Activated CD8-positive, alpha-beta memory T cell treated with anti-CD3 and anti-CD28 coated beads, Interleukin-2, amount 50 U/mL, for 4 hours (primary cell): ENCODE data around the gene NR1H3.
A peak's percentile ranks its signal among the peaks of the same experiment; 100 is the strongest.

Experiments used
- DNase-seq: peaks from one replicate; pipeline ENCODE4 v3.0.0-alpha.2; 2020

The NR1H3 gene

DNA sequence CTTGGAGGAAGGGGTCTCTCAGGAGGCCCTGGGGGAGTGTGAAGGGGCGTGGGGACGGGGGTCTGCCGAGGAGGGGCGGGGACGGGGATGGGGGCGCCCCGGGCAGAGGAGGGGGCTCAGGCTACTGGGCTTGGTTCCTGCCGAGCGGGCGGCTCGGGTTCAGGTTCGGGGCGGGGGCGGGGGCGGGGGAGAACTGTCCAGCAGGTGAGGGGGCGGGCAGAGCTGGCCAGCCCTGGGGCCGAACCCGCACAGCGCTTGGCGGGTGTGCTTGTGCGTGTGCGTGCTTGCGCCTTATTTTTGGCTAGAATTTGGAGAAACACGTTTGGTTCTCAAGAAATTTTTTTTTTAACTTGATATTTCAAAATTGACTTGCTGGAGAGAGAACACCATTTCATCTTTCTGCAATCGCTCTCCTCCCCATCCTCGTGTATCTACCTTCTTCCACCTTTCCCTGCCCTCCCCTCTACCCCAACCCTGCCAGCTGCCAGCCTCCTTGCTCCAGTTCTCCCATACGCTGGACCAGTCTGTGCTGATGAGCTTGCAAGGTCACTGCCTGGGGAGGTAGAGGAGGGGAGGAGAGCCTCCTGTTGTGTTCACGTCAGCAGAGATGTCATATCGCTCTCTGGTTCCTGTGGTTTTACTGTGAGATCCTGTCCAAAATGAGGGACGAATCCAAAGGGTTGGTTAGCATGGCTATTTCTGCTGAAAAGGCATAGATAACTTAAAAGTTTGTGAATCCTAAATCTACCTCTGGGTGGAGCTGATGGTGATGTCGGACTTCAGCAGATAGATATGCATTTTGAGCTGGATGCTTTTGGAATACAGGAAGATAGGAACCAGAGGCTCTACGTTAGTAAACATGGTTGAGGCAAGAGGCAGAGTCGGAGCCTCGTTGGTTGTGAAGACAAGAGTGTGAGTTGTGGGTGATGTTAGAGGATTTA, 12.8 kb downstream of the NR1H3 start:
- peak; percentile 20 for DNase-seq

DNA sequence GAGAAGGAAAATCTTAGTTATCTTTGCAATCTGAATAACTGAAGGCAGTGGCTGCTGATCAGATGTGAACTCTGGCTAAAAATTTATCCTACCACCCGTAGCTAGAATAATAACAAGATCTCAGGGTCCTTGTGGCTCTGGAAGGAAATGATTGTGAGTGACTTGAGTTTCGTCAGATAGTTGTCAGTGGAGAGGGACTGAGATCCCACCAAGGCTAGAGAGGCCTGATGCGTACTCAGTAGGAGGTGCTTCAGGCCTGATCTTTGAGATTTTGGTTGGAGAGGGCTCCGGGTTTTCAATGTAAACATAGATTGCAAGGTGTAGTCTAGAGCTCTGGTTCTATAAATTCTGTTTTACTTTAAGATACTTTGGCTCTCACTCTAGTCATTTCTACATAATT, 13.5 kb downstream of the NR1H3 start:
- no peak for DNase-seq

DNA sequence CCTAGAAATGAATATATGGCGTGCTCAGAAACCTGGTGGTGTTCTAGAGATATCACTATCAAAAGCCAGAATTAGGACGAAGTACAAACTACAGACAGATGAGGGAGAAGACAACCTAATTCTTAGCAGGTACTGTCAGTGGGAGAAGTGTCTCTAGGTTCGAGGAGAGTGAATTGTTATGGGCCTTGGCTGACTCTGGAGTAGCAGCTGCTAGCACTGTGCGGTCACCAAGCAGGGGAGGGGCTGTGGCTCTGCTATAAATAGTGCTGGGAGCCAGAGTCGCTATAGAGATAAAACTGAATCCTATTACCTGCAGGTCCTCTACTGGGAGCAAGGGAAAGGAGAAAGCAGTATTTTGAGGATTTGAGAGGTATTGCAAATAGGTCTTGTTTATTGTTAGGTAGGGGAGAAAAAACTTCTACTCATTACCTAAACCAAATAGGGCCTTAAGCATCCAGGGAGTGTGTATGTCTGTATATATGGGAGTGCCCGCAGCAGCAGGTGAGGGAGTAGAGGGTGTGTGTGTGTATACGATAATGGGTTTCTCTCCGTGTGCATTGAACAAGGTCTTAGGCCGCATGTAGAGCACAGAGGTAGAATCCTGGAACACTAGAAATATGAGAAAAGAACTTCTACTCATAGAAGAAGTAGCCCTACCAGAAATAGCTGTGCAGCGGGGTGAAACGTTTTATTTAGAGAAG, 14.3 kb downstream of the NR1H3 start:
- no peak for DNase-seq

DNA sequence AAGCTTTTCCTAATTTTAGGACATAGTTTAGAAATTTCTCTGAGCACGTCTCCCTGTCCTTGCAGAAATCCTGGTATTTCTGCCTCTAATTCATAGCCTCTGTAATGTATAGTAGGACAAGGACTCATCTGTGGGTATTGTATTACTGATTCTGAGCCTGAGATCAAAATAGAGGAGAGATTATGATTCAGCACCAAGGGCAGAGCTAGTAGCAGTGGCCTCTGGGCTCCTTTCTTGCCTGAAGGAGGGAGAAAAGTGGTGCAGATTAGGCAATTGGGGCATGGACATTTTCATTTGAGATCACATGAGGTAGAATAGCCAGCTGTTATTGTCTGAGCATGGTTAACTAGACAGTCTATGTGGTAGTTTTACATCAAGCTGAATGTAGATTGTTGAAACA, 14.9 kb downstream of the NR1H3 start:
- no peak for DNase-seq

DNA sequence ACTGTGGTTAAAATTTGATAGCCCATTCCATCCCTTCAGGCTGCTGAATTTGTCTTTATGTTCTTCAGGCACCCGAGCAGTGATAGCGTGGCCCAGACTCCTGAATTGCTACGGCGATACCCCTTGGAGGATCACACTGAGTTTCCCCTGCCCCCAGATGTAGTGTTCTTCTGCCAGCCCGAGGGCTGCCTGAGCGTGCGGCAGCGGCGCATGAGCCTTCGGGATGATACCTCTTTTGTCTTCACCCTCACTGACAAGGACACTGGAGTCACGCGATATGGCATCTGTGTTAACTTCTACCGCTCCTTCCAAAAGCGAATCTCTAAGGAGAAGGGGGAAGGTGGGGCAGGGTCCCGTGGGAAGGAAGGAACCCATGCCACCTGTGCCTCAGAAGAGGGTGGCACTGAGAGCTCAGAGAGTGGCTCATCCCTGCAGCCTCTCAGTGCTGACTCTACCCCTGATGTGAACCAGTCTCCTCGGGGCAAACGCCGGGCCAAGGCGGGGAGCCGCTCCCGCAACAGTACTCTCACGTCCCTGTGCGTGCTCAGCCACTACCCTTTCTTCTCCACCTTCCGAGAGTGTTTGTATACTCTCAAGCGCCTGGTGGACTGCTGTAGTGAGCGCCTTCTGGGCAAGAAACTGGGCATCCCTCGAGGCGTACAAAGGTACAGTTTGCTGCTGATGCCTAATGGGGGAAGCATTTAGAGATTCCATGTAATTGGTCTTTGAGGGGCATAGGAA, 16.9 kb downstream of the NR1H3 start:
- no peak for DNase-seq

DNA sequence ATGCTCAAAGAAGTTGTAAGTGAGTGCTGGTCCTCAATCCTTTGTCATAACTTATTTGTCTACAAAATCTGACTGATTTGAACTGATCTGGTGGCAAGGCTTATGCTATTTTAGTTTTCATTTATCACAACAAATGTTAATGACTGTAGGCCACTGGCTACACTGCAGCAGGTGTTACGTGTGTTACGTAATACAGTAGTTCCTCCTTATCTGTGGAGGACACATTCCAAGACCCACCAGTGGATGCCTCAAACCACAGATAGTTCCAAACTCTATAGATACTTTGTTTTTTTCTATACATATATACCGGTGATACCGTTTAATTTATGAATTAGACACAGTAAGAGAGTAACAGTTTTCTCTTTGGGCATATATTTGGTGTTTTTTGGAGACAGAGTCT, 19.1 kb downstream of the NR1H3 start:
- no peak for DNase-seq

DNA sequence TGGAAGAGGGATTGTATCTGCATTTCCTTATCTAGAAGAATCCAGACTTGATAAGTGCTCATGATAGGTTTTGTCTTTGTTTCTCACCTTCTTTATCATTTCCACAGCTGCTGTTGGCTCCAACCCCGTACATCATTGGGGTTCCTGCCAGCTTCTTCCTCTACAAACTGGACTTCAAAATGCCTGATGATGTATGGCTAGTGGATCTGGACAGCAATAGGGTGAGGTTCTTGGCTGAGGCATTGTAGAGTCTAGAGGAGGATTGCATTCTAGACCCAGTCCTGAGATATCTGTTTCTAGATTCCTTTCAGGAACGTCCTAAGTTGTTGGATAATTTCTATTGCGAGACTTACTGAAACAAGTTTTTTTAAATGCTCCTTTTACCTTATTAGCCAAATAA, 20.3 kb downstream of the NR1H3 start:
- no peak for DNase-seq

DNA sequence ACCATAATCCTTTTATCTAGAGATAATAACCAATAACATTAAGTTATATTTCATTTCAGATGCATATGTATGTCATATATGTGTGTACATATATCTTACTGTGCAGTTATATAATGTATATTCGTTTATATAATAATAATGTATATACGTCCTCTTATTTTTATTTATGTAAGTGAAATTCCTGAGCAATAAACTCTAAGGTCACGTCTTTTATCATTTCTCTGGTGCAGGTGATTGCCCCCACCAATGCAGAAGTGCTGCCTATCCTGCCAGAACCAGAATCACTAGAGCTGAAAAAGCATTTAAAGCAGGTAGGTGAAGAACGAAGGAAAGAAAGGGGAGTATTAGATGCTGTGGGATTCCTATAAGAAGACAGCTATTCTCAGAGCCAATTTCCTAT, 21.0 kb downstream of the NR1H3 start:
- DNase-seq, result no peak

DNA sequence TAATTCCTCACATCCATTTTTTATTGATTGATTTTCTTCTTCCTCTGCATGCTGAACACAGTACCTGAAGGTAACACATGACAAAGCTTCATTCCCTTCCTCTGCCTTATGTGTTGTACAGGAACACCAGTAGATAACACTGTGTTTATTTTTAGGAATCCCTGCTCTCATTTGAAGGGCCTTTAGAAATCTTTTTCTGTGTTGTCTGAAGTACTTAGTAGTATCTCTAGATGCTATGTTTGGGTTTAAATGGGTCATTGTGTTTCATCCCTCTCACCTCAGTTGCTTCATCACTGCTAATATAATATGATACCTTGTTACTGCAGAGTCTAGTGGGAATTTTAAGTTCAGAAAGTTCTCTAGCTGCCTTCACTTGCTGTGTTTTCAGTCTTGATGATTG, 22.3 kb downstream of the NR1H3 start:
- DNase-seq, result no peak

DNA sequence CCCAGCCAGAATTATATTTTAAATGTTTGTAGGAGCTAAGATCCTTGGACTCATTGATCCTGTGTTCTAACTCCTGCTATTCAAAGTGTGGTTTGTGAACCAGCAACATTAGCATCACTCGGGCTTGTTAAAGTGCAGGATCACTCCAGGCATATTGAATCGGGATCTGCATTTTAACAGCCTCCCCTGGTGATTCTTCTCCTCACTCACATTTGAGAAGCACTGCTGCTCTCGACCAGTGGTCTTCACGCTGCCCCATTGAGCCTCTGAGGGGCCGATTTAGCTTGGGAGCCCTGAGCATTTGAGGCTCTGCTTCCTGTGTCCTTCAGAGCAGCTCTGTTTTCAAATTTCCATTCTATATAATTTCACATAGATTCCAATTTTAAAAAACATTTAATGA, 23.1 kb downstream of the NR1H3 start:
- no peak for DNase-seq

DNA sequence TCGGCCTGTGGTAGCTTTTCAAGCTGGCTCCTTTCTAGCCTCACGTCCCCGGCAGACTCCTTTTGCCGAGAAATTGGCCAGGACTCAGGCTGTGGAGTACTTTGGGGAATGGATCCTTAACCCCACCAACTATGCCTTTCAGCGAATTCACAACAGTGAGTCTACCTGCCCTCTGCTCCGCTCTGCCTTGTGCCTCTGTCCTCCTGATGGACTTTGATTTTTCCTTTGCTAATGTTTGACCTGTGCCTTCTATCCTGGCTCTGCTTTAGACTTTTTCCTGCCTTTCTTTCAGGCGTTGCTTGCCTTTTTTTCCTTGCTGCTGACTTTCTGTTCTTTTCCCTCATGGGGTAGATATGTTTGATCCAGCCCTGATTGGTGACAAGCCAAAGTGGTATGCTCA, 24.7 kb downstream of the NR1H3 start:
- DNase-seq, result no peak

DNA sequence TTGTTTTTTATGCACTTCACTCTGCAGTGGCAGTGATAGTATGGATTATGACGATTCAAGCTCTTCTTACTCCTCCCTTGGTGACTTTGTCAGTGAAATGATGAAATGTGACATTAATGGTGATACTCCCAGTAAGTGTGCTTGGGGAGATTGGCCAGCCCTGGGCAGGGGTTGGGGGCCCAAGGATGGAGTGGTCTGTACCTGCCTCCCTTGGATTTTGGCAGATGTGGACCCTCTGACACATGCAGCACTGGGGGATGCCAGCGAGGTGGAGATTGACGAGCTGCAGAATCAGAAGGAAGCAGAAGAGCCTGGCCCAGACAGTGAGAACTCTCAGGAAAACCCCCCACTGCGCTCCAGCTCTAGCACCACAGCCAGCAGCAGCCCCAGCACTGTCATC, 26.4 kb downstream of the NR1H3 start:
- no peak for DNase-seq

DNA sequence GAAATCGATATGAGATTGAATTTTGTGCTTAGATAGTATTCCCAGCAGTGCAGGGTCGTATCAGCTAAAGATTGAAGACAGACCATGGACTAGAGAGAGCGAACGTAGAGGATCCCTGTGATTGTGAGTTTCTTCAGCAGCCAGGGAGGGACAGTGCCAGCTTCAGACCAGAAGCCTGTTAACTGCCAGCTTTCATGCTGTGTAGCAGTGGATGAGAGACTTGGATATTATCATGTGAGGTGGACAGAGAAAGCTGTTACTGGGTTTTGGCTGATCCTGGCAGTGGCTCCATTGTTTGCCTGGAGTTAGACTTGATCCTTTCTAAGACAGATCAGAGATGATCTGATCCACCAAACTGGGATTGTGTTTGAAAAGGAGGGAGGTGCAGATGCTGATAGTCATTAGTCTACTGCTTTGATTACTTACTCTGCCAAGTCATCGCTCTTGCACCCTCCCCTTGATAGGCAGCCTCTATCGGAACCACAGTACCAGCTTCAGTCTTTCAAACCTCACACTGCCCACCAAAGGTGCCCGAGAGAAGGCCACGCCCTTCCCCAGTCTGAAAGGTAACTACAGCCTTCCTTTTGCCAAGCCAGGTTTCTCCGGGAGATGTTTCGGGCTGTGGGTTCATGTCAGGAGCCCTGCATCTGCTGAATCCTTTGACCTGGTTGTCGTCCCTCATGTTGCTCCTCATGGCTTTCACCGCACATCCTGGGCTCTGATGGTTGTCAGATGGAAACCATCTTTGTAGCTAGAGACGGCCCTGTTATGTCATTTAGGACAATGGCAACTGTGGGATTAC, 28.4 kb downstream of the NR1H3 start:
- DNase-seq, result no peak

DNA sequence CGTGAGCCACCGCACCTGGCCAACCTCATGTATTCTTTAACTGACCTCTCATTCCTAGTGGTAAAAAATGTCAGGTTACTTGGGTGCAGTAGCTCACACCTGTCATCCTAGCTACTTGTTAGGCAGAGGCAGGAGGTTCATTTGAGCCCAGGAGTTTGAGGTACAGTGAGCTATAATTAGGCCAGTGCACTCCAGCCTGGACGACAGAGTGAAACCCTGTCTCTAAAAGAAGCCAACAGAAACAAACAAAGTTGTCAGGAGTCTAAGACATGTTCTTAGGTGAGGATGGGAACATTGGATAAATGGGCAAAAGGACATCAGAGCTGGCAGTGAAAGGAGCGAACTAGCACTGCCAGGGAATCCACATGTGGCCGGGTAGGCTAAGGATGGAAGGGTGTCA, 30.3 kb downstream of the NR1H3 start:
- no peak for DNase-seq

DNA sequence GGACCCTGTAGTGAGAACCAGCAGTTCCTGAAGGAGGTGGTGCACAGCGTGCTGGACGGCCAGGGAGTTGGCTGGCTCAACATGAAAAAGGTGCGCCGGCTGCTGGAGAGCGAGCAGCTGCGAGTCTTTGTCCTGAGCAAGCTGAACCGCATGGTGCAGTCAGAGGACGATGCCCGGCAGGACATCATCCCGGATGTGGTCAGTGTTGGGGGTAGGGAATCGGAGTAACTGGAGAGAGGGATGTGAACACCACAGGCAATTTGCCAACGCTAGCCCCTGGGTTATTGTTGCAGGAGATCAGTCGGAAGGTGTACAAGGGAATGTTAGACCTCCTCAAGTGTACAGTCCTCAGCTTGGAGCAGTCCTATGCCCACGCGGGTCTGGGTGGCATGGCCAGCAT, 32.1 kb downstream of the NR1H3 start:
- DNase-seq, result no peak

DNA sequence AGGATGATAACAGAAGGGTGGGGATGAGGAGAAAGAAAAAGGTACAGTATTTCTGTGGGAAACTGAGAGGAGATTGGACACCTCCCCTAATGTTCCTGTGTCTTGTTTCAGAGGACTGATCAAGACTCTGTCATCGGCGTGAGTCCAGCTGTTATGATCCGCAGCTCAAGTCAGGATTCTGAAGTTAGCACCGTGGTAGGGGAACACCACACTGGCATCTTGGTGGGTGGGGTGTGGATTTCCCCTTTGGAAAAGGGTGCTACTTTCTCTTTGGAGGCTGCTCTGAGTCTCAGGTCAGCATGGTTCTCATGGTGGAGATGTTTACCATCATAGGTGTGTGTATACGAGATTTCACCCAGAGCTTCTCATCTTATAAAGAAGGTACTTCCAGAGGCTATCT, 37.6 kb downstream of the NR1H3 start:
- DNase-seq, result no peak

DNA sequence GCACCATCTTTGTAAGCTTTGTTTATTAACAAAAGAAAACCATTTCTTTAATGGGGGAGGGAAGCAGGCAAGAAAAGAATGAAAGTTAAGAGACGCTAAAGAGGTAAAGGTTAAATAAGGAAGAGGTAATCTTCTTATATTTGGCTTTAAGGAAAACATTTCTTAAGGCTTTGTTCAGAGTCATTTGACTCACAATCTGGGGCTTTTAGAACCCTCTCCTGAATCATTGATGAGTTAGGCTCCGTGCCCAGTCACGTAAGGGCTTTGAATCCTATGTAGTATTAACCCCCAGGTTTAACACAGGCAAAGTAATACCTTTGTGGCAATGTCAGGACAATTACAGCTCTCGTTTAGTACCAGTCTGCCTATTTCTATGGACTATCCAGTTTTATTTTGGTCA, 38.2 kb downstream of the NR1H3 start:
- DNase-seq, result no peak

DNA sequence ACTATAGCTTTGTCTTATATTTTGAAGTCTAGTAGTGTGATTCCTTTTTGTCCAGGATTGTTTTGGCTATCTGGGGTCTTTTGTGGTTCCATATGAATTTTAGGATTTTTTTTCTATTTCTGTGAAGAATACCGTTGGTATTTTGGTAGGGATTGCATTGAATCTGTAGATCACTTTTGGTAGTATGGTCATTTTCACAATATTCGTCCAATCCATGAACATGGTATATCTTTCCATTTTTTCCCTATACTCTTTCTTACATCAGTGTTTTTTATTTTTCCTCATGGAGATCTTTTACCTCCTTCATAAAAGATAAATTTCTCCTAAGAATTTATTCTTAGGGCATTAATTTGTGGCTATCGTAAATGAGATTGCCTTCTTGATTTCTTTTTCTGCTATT, 41.3 kb downstream of the NR1H3 start:
- no peak for DNase-seq

DNA sequence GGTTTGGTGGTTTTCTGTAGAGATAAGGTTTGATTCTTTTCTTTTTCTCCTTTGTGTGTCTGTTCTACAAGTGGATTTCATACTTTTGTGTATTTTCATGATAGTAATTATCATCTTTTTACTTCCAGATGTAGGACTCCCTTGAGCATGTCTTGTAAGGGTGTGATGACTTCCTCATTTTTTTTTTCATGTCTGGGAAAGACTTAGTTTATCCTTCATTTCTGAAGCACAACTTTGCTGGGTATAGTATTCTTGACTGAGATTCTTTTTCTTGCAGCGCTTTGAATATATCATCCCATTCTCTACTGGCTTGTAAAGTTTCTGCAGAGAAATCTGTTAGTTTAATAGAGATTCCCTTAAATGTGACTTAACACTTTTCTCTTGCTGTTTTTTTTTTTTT, 45.1 kb downstream of the NR1H3 start:
- no peak for DNase-seq

DNA sequence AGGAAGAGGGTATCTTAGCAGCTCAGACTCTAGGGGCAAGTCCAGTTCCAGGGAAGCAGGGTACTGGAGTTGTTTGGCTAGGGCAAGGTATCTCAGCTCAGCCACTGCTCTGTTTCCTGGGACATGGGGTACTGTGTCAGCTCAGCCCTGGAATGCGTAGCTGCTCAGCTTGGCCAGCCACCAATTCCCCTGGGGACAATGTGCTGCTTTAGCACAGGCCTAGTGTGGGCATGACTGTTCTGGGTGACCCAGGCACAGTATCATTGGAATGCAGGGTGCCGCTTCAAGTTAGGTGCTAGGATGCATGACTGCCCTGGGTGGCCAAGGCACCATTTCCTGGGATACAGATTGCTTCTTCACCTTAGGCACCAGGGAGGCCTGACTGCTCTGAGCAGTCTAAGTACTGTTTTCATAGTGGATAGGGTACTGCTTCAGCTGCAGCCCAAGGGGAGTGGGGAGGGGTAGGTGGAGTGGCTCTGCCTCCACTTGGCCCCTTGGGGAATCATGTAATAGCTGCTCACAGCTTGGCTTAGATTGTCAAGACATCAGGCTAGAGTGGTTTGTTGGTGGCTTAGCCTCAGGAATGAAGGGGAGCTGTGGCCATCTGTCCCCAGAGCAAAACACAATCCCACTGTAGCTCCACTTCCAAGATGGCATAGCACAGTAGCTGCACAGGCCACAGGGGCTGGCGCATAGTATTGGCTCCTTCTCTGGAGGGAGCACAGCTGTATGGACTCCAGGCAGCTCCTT, 48.1 kb downstream of the NR1H3 start:
- no peak for DNase-seq

DNA sequence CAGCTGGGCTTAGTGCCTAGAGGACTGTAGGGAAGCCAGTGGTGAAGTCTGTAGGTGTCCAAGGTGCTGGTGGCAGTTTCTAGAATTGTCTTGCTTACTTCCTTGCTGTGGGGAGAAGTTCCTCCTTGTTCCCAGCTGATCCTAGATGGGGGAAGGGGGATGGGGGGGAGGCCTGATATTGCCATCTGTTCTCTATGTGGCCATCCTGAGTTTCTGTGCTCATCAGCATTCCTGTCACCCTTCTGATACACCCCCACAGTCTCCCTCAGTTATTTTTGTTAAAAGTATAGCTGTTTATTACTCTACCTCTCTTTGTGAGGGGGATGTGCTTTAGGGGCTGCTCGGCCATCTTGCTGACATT, 48.7 kb downstream of the NR1H3 start:
- no peak for DNase-seq
